ENCODE results near the gene CDKAL1.

- TF ChIP-seq TAF1 (conservative IDR thresholded peaks at IDR 0.05) = no peak
- no peak for TF ChIP-seq CTCF (IDR thresholded peaks at IDR 0.05; ENCODE audit: low read depth, low read length, missing input control)
- no peak for TF ChIP-seq RAD21 (IDR thresholded peaks at IDR 0.05)
- TF ChIP-seq YY1 (IDR thresholded peaks at IDR 0.05) = no peak
- no peak for TF ChIP-seq REST (IDR thresholded peaks at IDR 0.05)
- TF ChIP-seq GABPA (IDR thresholded peaks at IDR 0.05 in 1 of 2, conservative IDR thresholded peaks at IDR 0.05 in 1 of 2) = no peak
Observed at GRCh38 chr6:20757761-20758160, 223.5 kb downstream of the CDKAL1 start.

Measured in liver (tissue), 3 donors.